Measurements from ENCODE around the gene SLC25A39. TPM values are rescaled to one million over a fixed set of nuclear protein-coding genes. Genes with fewer than 3 reads are reported as not detected.

Gene SLC25A39
- total RNA-seq, 1 donor from 2014 or later: 116 TPM

DNA sequence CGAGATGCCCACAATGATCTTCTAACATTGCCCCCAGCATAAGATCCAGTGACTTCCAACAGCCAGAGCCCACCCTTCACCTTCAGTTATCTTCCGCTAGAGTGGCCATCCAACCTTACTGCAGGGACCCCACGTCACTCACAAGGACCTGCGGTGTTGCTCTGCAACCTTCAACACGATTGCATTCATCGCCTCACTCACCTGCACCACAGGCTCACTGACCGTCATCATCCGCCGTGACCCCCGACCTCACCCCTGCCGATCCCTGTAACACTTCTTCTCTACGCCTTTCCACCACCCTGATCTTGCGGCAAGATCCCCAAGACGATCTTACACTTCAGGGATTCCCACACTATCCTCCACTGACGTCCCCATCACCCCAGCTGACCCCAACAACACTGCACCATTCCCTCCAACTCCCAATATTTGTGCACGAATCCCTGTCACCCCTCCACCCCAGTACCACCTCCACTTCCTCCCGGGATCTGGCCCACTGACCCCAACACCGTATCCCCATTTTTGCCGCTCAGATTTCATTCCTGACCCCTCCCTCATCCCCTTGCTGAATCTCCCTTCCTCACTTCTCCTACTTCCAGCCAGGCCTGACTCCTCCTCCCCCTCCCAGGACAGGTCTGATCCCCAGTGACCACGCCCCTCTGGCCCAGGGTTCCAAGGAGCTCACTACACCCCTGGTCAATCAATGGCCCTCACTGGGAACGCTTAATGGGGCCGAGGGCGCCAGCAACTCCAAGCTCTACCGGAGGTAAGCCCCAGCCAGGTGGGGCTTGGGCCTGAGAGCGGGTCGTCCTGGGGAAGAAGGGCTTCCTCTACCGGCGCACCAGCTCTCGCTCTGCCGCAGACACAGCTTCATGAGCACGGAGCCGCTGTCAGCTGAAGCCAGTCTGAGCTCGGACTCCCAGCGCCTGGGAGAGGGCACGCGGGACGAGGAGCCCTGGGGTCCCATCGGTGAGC is 8.6 kb downstream of the SLC25A39 start:
- intact Hi-C loops (cut with micrococcal nuclease): loop anchor here (2.0 kb wide), 1 partner anchor 29 kb away; the partner anchor contains the start of gene GRN

DNA sequence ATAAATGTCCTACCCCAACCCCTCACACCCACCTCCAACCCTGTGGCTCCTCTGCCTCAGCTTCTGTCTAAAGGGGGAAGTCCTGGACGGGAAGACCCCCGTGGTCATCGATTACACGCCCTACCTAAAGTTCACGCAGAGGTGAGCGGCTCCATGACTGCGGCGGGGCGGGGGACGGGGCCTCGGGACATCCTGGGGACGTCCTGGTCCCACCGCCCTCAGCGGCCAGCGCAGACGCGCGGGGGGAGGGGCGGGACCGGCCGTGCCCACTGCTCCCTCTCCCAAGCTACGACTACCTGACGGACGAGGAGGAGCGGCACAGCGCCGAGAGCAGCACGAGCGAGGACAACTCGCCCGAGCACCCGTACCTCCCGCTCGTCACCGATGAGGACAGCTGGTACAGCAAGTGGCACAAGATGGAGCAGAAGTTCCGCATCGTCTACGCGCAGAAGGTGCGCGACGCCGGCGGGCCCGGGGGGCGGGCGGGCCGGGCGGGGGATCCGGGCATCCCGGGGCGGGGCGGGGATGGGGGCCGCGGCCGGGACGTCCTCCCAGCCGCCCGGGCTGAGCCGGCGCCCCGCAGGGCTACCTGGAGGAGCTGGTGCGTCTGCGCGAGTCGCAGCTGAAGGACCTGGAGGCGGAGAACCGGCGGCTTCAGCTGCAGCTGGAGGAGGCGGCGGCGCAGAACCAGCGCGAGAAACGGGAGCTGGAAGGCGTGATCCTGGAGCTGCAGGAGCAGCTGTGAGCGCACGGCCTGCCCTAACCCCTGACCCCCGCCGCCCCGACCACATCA is 9.6 kb downstream of the SLC25A39 start:
- intact Hi-C loops (cut with micrococcal nuclease): loop anchor here (2.0 kb wide), 1 partner anchor 30 kb away; the partner anchor contains the start of gene GRN

DNA sequence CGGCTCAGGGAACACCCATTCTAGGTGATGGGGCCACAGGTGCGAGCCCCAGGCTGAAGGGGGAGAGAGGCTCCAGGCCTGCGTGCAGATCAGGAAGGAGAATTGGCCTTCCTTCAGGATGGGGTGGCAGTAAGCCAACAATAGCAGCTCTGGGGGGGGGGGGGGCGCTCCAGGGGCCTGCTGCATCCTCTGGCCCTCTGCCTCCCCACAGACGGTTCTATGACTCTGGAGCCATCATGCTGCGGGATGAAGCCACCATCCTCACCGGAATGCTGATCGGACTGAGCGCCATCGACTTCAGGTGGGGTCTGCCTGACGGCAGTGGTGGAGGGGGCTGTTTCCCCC is 10.1 kb downstream of the SLC25A39 start:
- intact Hi-C loops (cut with micrococcal nuclease): loop anchor here (2.0 kb wide), 1 partner anchor 30 kb away; the partner anchor contains the start of gene GRN

DNA sequence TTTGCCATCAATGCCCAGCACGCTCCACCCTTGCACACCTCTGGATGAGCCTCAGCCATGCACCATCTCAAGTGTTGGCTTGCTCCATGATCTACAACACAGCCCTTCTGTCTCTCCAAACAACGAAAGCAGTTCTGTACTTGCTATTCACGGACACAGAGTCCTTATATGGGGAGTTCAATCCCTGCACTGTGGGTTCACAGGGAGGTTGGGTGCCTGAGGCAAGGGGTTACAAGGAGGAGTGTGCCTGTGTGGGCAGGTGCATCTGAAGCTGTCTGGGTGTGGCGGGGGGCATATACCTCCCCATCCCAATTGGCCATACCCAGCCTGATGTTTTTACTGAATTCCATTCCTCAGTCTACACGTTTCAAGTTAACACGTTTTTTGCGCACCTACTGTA is 10.6 kb downstream of the SLC25A39 start:
- intact Hi-C loops (cut with micrococcal nuclease): loop anchor here (2.0 kb wide), 1 partner anchor 31 kb away; the partner anchor contains the start of gene GRN

DNA sequence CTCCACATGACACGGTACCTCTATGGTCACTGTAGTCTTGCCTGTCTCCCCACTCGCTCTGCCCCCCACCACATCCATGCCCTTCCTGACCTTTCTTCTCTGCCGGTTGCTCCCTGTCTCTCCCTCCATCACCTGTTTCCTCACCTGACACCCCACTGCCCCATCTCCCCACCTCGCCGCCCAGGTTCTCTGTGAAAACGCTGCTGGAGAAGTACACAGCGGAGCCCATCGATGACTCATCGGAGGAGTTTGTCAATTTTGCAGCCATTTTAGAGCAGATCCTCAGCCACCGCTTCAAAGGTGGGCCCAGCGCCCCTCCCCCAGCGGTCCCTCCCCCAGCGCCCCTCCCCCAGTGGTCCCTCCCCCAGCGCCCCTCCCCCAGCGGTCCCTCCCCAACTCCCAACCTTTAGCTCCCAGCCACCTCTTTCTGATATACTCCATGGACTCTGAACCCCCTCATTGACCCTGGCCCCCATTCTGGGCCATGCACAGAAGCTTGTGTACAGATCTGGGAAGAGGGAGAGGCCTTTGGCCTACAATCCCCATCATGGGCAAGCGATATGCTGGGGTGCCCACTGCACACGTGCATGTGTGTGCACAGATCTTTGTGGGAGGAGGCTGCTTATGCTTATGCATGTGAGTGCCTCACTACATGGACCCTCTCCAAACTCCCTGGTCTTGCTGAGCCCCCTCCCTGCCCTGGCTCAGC is 12.1 kb downstream of the SLC25A39 start:
- intact Hi-C loops (cut with micrococcal nuclease): no loop called here

DNA sequence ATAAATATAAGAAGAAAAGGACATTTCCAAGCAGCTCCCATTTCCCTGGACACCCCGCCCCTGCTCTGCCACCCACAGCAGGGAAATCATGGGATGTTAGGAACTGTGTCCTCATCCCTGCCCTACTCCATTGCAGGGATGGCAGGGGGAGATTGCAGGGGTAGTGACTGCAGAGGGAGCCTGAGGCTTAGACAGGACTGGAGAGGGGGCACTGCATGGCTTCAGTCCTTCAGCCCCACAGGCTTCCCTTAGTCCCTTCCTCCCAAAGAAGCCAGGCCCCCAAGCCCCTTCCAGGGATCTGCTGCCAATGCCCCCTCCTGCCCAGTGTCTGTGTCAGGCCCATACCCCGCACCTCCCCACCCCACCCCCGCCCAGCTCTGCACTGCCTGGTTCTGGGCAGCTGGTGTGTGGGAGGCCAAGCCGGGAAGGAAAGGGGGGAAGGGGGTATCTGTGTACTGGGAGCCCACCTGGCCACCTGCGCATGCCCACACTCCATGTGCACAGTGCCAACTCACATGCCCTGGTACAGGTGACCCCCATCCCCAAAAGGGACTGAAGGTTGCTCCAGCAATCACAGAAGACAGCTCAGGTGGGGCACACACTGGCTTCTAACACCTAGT is 13.0 kb downstream of the SLC25A39 start:
- intact Hi-C loops (cut with micrococcal nuclease): no loop called here

DNA sequence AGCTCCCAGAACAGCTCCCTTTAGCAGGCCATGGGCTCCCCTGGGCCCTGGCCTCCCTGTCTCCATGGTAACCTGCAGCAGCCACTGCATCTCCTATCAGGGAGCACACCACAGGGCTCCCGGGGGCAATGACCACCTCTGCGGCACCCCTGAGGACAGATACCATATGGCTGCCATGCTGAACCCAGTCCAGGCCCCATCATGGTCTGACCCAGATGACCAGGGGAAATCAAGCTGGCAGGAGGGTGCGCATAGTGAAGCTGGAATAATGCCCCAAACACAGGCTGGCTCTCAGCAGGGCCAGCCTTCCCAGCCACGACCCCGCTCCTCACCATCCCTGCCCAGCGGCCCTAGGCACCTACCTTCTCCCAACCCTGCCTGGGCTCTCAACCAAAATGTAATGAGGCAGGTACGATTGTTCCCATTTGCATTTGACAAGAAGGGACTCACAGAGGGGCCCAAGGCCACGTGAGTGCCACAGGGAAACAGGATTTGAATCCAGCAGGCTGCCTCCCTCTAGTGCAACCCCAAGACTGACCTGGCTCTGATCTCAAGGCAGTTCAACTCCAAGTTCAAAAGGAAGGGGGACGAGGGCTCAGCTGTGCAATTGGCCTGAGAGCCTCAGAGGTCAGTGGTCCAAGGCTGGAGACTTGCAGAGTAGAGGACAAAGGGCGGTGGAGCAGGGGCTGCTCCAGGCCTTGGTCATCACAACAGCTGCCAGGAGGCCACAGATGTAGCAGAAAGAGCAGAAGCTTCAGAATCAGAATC is 13.8 kb downstream of the SLC25A39 start:
- intact Hi-C loops (cut with micrococcal nuclease): no loop called here

DNA sequence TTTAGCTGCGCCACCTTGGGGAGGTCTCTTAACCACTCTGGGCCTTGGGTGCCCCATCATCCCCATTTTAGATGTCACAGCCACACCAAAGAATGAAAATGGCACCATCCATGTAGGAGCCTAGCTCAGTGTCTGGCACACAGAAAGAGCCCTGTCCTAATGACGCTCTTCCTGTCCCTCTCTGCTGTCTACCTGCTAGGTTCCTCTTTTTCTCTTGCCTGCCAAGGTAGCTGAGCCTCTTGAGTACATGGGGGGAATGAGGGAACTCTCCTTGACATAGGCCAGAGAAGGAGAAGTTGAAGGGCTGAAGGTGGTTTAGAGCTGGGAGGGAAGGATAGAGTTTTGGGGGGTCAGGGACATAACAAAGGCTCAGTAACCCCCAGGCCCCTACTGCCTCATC is 14.4 kb downstream of the SLC25A39 start:
- intact Hi-C loops (cut with micrococcal nuclease): no loop called here

DNA sequence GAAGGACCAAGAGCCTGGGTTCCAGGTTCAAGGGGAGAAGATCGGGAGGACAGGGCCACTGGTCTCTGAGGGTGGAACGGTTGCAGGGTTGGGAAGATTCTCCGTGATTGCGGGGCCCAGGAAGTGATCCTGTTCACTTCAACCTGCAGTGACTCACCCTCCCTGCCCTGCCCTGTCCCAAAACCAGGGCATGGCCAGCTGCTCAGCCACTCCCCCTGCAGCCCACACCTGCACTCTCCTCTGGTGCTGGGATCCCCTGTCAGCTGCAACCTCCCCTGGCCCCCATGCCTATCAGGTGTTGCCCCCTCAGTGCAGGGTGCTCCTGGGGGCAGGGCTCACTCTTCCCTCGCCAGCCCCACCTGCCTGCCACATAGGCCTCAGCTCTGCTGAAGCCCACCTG is 15.2 kb downstream of the SLC25A39 start:
- intact Hi-C loops (cut with micrococcal nuclease): no loop called here

DNA sequence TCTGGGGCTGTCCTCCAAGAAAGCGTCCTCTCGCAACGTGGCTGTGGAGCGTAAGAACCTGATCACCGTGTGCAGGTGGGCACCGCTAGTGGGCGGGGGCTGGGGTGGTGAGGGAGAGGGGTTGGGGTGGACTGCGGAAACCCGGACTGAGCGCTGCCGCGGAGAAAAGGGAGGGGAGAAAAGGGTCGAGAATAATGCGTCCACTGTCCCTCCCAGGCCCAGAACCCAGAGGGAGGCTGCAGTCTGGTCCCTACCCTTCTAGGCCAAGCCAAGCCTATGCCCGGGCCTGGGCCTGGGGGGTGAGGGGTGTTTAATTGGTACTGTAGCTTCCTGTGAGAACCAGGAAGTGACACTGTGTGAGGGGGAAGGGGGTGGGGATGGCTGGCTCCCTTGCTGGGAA is 15.8 kb downstream of the SLC25A39 start:
- intact Hi-C loops (cut with micrococcal nuclease): loop anchor here (1.0 kb wide), 2 partner anchors 15 to 88 kb away; partner anchors contain the start of gene SLC25A39

DNA sequence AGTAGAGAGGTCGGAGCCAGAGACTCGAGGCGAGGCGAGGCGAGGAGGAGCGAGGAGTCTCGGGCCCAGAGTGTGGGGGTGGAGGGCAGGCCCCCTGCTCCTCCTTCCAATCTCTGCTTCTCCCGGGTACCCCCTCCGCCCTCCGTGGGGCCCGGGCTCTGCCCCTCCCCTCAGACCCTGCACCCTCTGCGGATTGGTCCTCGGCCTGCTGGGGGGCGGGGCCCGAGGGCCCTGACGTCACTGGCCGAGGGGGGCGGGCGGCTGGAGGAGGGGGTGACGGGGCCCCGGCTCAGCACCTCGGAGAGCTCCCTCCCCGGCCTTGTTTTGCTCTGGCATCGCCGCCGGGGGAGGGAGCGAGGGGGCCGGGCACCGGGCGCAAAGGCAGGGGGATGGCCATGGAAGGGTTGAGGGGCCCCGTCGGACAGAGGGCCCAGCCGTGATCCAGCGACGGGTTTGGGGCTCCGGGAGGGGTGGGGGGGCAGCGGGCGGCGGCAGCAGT is 16.3 kb downstream of the SLC25A39 start, which contains the start of gene RUNDC3A:
Gene RUNDC3A (plus strand): TSS at position 282 of the 499 bp plus-strand sequence. CDS start 232 bp downstream, outside the sequence.
- intact Hi-C loops (cut with micrococcal nuclease): loop anchor here (1.0 kb wide), 2 partner anchors 16 to 87 kb away; partner anchors contain the start of gene SLC25A39

DNA sequence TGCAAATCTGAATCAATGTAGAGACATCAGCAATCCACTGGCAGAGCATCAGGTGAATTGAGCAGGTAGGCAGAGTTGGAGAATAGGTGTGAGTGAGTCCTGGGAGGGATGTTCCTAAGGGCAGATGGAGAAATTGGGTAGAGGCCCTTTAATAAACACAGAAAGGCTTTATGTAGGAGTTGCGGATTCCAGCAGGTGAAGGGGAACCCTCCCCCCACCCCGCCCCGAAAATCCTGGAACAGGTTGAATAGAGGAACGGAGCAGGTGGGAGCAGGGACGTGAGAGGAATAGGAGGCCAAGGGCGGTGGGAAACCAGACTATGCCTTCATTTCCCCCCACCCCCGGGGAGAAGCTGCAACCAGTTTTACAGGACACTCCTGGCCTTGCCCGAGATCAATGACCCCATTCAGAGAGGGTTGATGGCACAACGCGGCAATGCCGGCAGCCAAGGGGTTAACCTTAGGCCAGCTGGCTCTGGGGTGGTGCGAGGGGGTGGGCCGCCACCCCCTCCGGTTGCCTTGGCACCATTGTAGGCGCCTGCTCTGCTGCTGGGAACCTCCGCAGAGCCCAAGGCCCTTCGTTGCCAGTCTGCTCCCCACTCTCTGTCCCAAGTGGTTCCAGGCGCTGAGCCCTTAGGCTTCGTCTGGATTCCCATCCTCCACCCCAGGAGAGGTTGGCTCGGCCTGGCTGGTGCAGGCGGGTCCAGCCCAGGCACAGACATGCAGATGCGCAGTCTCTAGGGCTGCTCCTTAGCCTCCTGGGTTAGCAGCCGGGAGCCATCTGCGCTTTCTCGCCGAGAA is 17.0 kb downstream of the SLC25A39 start:
- intact Hi-C loops (cut with micrococcal nuclease): loop anchor here (1.0 kb wide), 2 partner anchors 17 to 86 kb away; partner anchors contain the start of gene SLC25A39

DNA sequence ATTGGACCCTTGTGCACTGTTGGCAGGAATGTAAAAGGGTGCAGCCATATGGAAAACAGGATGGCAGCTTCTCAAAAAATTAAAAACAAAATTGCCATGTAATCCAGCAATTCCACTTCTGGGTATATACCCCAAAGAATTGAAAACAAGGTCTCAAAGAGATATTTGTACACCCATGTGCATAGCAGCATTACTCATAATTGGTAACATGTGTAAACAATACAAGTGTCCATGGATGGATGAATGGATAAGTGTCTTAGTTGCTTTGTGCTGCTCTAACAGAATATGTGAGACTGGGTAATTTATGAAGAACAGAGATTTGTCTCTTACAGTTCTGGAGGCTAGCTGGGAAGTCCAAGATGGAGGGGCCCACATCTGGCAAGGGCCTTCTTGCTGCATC is 20.0 kb downstream of the SLC25A39 start:
- intact Hi-C loops (cut with micrococcal nuclease): no loop called here

DNA sequence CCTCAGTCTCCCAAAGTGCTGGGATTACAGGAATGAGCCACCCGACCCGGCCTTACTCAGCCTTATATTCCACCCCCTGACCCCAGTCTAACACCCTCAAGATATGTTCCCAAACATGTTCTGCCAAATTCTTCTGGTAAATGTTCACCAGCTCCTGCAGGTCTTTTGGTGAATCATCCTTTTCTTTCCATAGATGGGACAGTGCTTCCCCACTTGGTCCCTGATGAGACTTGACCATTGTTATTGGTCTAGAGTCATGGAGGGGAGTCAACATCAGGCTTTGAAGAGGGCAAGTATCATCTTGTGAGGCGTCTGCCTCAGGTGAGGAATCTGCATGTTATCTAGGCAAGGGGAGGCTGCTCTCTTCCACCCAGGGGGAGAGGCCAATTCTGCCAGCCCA is 26.6 kb downstream of the SLC25A39 start:
- intact Hi-C loops (cut with micrococcal nuclease): no loop called here

DNA sequence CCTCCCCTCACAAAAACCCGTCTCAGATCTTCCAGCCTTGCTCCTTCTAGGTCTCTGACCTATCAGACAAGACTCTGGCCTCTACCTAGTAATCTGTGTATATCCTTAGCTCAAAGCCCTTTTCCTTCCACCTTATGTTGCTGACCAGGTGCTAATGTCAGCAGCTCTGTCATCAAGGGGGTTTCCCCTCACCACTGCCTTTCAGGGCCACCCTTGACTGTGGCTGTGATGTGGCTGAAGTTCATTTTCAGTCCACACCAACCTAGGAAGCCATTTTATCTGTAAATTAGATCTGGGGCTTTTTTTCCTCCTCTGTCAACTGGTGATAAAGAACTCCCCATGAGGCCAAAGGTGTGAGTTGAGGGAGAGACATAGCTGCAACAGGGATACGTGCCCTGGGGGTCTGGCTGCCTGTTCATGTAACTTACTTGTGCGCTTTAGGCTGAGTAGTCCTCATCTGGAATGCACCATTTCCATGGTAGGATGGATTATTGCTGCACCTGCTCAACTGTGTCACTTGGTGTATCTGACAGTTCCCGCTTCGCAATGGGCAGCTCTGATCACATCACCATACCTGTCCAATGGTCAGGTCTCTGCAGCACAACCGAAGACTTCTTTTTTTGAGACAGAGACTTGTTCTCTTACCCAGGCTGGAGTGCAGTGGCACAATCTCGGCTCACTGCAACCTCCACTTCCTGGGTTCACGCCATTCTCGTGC is 31.0 kb downstream of the SLC25A39 start:
- intact Hi-C loops (cut with micrococcal nuclease): no loop called here

DNA sequence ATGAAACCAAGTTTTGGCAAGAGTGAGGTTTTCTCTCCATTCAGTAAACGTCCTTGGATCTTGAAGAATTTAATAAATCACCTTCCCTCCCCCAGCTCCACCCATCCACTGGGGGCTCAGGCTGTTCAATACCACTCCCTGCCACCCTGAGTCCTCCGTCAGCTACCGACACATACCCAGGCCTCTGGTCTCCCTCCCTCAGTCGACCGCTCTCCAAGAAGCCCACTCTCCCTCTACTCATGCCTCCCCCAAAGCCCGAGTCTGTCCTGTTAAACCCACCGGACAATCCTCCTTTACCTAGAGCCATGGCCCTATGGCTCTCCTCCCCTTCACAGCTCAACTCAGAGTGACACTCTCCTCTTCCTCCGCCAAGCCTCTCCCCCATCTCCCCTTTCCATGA is 37.0 kb downstream of the SLC25A39 start:
- intact Hi-C loops (cut with micrococcal nuclease): no loop called here

DNA sequence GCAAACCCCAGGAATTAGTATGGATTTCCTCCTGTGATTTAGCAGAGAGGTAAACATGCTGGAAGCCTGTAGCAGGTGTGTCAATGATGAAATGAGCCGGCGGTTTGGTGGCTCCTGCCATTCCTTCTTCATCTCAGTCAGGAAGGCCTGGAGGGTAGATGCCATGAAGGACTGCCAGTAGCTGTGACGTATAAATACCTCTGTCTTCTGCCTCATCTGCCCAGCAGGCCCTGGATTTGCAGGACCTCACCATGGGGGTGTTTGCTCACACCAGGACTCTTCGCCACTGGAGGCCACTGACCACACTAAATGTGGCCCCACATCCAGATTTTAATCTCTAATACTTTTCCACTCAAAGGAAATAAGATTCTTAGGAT is 40.6 kb downstream of the SLC25A39 start:
- intact Hi-C loops (cut with micrococcal nuclease): no loop called here

DNA sequence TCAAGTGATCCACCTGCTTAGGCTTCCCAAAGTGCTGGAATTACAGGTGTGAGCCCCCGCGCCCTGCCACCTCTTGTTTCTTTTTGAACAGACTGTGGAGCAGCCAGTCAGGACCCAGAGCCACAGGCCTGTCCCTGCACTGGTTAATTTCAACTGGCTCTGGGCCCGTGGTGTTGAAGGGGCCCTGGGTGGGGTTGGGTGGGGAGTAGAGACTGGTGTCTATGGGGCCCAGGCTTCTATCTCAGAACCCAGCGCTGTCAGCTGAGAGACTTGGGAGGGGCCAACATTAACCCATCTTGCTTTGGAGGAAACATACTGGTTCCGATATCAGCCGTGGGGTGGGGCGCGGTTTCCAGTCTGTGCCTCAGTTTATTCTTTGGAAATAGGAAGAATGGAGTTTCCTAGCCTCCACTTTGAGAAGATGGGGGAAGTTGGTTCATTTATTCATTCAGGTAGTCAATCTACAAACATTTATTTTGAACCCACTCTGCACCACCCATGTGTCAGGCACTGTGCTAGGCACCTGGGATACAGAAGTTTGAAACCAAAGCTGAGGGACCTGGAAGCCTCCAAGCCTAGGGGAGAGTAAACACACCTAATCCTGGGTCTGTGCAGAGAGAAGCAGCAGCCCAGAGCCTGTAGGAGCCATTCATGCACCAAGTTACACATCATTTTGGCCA is 41.1 kb downstream of the SLC25A39 start:
- intact Hi-C loops (cut with micrococcal nuclease): no loop called here

Data from T-helper 1 cell treated with Interleukin-12 subunit alpha and Interleukin-12 subunit beta and Interleukin-4 antibody, amounts not matched to agents 30 ng/mL and 1 ng/mL, for 36 hours (primary cell).